ENCODE results near the gene TNFSF12. TPM values are rescaled to one million over a fixed set of nuclear protein-coding genes. Genes with fewer than 3 reads are reported as not detected.

TNFSF12 gene
- polyA plus RNA-seq, 1 donor (not counting 4 experiments of a cell fraction or from before 2014, with no cell fraction given): 1.0 TPM

DNA sequence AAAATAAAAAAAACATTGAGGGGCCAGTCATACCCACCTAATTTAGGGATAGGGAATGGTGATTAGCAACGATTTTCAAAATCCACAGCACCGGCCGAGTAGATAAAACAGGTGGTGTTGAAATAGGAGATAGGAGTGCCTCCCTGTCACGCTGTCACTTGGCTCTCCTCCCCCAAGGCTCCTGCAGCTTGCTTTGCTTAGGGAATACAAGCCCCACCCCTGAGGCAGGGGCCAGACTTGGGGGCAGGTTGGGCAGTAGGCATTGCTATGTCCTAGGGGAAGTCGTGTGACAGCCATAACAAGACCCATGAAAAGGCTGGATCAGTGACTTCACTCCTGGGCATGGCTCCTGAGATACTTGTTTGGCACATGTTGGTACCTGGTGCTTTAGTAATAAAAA, 38.9 kb upstream of the TNFSF12 start:
- Histone ChIP-seq H3K4me1 (ENCODE audit: control insufficient read depth, extremely low read depth, insufficient read depth, low read length) (no peaks in the 10 kb centered on the region), H2AFZ (ENCODE audit: control insufficient read depth, low read length) (no peak overlapping the region), H3K4me3 (ENCODE audit: control insufficient read depth in 2 of 3, extremely low read depth in 1 of 3, insufficient read depth in 2 of 3, low read depth in 1 of 3, low read length in 3 of 3) (no peak overlapping the region), H3K79me2 (ENCODE audit: control insufficient read depth, insufficient read depth, low read length) (no peaks in the 10 kb centered on the region), H3K9me1 (ENCODE audit: control insufficient read depth, extremely low read depth, insufficient read depth, low read length) (no peaks in the 10 kb centered on the region), H3K9me3 (ENCODE audit: control insufficient read depth, low read depth, low read length) (no peaks in the 10 kb centered on the region), H4K20me1 (ENCODE audit: control insufficient read depth, extremely low read depth, insufficient read depth, low read length) (no peaks in the 10 kb centered on the region), H3K9ac (ENCODE audit: control insufficient read depth, extremely low read depth, insufficient read depth, low read length) (no peak overlapping the region), H3K36me3 (ENCODE audit: control insufficient read depth in 2 of 2, extremely low read depth in 1 of 2, insufficient read depth in 2 of 2, low read length in 2 of 2) (peaks cover 49 to 55% of the 10 kb centered on the region in 2 experiments), H3K4me2 (ENCODE audit: control insufficient read depth, extremely low read depth, insufficient read depth, low read depth, low read length) (no peak overlapping the region), H3K27ac (ENCODE audit: control insufficient read depth, insufficient read depth, low read length) (no peak overlapping the region), H3K27me3 (ENCODE audit: control insufficient read depth, extremely low read depth, insufficient read depth, low read length) (no peaks in the 10 kb centered on the region)
- FAIRE-seq: no peak
- TF ChIP-seq, protein P1, sequence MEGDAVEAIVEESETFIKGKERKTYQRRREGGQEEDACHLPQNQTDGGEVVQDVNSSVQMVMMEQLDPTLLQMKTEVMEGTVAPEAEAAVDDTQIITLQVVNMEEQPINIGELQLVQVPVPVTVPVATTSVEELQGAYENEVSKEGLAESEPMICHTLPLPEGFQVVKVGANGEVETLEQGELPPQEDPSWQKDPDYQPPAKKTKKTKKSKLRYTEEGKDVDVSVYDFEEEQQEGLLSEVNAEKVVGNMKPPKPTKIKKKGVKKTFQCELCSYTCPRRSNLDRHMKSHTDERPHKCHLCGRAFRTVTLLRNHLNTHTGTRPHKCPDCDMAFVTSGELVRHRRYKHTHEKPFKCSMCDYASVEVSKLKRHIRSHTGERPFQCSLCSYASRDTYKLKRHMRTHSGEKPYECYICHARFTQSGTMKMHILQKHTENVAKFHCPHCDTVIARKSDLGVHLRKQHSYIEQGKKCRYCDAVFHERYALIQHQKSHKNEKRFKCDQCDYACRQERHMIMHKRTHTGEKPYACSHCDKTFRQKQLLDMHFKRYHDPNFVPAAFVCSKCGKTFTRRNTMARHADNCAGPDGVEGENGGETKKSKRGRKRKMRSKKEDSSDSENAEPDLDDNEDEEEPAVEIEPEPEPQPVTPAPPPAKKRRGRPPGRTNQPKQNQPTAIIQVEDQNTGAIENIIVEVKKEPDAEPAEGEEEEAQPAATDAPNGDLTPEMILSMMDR (optimal IDR thresholded peaks at IDR 0.05 in 1 of 3, IDR thresholded peaks at IDR 0.05 in 1 of 3, conservative IDR thresholded peaks at IDR 0.05 in 1 of 3; ENCODE audit: extremely low read depth in 1 of 3, insufficient read depth in 2 of 3, low read length in 3 of 3): no peak
- TF ChIP-seq EZH2 (IDR thresholded peaks at IDR 0.05; ENCODE audit: low read length): no peak
- dilution Hi-C loops (cut with MboI; ENCODE audit: extremely low pct_ligation_motif_present, low sequenced_read_pairs): no loop called here
- DNase-seq (ENCODE audit: low read depth, low spot score): no peak

DNA sequence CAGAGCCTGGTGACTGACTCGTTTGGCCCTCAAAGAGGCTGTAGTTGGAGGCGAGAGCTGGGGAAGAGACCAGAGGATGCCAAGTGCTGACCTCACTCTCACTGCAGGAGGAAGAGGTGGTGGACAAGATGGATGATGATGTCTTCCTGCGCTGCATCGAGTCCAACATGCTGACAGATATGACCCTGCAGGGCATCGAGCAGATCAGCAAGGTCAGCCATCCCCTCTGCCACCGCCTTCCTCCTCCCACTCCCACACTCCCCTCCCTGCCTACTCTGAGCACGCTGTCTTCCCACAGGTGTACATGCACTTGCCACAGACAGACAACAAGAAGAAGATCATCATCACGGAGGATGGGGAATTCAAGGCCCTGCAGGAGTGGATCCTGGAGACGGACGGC, 37.8 kb upstream of the TNFSF12 start:
- FAIRE-seq (no peak), DNase-seq (ENCODE audit: low read depth, low spot score) (no peak)
- no peak overlapping the region for H3K27ac ChIP-seq (ENCODE audit: control insufficient read depth, insufficient read depth, low read length)
- H3K9ac ChIP-seq (ENCODE audit: control insufficient read depth, extremely low read depth, insufficient read depth, low read length): no peak overlapping the region
- H3K79me2 ChIP-seq (ENCODE audit: control insufficient read depth, insufficient read depth, low read length): no peaks in the 10 kb centered on the region
- H3K4me1 ChIP-seq (ENCODE audit: control insufficient read depth, extremely low read depth, insufficient read depth, low read length): no peaks in the 10 kb centered on the region
- no peaks in the 10 kb centered on the region for H3K27me3 ChIP-seq (ENCODE audit: control insufficient read depth, extremely low read depth, insufficient read depth, low read length)
- H3K4me3 ChIP-seq (ENCODE audit: control insufficient read depth in 2 of 3, extremely low read depth in 1 of 3, insufficient read depth in 2 of 3, low read depth in 1 of 3, low read length in 3 of 3): no peak overlapping the region
- H3K9me3 ChIP-seq (ENCODE audit: control insufficient read depth, low read depth, low read length): no peaks in the 10 kb centered on the region
- H2AFZ ChIP-seq (ENCODE audit: control insufficient read depth, low read length): no peak overlapping the region
- dilution Hi-C loops (cut with MboI; ENCODE audit: extremely low pct_ligation_motif_present, low sequenced_read_pairs): no loop called here
- TF ChIP-seq, protein P1 (optimal IDR thresholded peaks at IDR 0.05 in 1 of 3, IDR thresholded peaks at IDR 0.05 in 1 of 3, conservative IDR thresholded peaks at IDR 0.05 in 1 of 3; ENCODE audit: extremely low read depth in 1 of 3, insufficient read depth in 2 of 3, low read length in 3 of 3): no peak
- no peak for TF ChIP-seq EZH2 (IDR thresholded peaks at IDR 0.05; ENCODE audit: low read length)
- H3K4me2 ChIP-seq (ENCODE audit: control insufficient read depth, extremely low read depth, insufficient read depth, low read depth, low read length): no peak overlapping the region
- H3K9me1 ChIP-seq (ENCODE audit: control insufficient read depth, extremely low read depth, insufficient read depth, low read length): no peaks in the 10 kb centered on the region
- H4K20me1 ChIP-seq (ENCODE audit: control insufficient read depth, extremely low read depth, insufficient read depth, low read length): no peaks in the 10 kb centered on the region
- H3K36me3 ChIP-seq (ENCODE audit: control insufficient read depth in 2 of 2, extremely low read depth in 1 of 2, insufficient read depth in 2 of 2, low read length in 2 of 2): peaks cover 55 to 57% of the 10 kb centered on the region in 2 experiments
